ENCODE results near the gene CHKA. TPM values are rescaled to one million over a fixed set of nuclear protein-coding genes. Genes with fewer than 3 reads are reported as not detected.

Gene CHKA
- total and polyA plus RNA-seq, 2 donors (not counting 3 experiments of a cell fraction or from before 2014, with no cell fraction given): 21.4 to 25.1 TPM

DNA sequence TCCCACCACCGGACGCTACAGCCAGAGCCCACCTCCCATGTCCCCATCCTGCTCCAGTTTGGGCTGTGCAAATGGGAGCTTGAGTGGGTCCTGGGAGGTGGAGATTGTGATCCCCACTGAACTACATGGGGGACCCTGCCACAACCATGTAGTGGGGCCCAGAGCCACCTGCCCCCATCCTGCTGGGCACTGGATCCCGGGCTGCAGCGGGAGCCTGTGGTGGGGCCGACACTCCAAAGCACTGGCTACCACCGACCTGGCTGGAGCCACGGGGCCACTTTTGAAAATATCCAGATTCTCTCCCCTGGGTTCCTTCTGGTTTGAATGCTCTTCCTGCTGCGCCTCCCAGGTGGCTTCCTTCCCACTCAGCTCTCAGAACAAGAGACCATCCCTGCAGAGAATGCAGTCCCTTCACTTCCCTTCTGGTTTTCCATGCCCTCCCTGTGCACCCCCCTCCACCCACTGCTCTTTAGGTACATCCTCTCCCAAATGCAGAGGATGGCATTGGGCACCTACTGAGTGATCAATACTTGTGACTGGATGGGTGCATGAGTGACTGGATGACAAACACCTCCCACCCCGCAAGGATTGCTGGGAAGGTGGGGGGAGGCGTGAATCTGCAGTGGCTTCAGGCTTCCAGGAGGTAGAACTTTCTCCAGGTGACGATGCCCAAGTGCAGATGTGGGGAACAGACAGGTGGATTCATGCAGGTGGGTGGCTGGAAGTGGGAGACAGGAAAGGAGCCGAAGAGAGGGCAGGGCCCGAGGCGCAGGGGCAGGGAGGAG is 116.4 kb downstream of the CHKA start:
- no TSS peak for BruUV-seq (replicated peaks)
- Histone ChIP-seq H3K27me3 (ENCODE audit: control insufficient read depth in 2 of 2, insufficient read depth in 2 of 2, low read length in 2 of 2) (no peaks in the 10 kb centered on the region), H3K36me3 (ENCODE audit: control insufficient read depth in 2 of 2, extremely low read depth in 1 of 2, insufficient read depth in 2 of 2, low read length in 2 of 2) (no peaks in the 10 kb centered on the region), H3K4me2 (ENCODE audit: insufficient read depth, low read length) (peak overlapping the region; percentile 65), H4K20me1 (replicated peaks; ENCODE audit: control insufficient read depth, extremely low read depth, insufficient read depth, low read length) (no peaks in the 10 kb centered on the region), H3K79me2 (ENCODE audit: control insufficient read depth, insufficient read depth, low read length) (no peaks in the 10 kb centered on the region), H3K9me3 (replicated peaks; ENCODE audit: control insufficient read depth, insufficient read depth, low read length) (no peaks in the 10 kb centered on the region), H3K4me3 (replicated peaks in 1 of 3; ENCODE audit: insufficient read depth in 1 of 3, low read depth in 1 of 3, low read length in 3 of 3) (no peak overlapping the region), H3K9me1 (replicated peaks; ENCODE audit: control insufficient read depth, extremely low read depth, insufficient read depth, low read length) (no peaks in the 10 kb centered on the region), H3K9ac (replicated peaks; ENCODE audit: extremely low read depth, insufficient read depth, low read length) (no peak overlapping the region), H3K4me1 (ENCODE audit: control insufficient read depth, extremely low read depth, insufficient read depth, low read length) (peaks cover 3% of the 10 kb centered on the region), H2AFZ (ENCODE audit: low read depth, low read length) (no peak overlapping the region), H3K27ac (ENCODE audit: insufficient read depth, low read depth, low read length) (no peak overlapping the region)
- TF ChIP-seq MYC (IDR thresholded peaks at IDR 0.05; ENCODE audit: low read depth, low read length) (no peak), EZH2 (IDR thresholded peaks at IDR 0.05; ENCODE audit: borderline replicate concordance, low read depth, low read length, severe bottlenecking) (no peak), FOS (IDR thresholded peaks at IDR 0.05; ENCODE audit: borderline replicate concordance, insufficient read depth, low read length) (no peak), POLR2A (IDR thresholded peaks at IDR 0.05; ENCODE audit: low read depth, low read length) (no peak), JUN (IDR thresholded peaks at IDR 0.05; ENCODE audit: borderline replicate concordance, insufficient read depth, insufficient read length, low read depth) (no peak), POLR2AphosphoS5 (IDR thresholded peaks at IDR 0.05; ENCODE audit: insufficient read depth, low read depth, low read length) (no peak), GATA2 (IDR thresholded peaks at IDR 0.05; ENCODE audit: insufficient read depth, insufficient read length, low read depth, low read length) (no peak)
- TF ChIP-seq, protein P1, sequence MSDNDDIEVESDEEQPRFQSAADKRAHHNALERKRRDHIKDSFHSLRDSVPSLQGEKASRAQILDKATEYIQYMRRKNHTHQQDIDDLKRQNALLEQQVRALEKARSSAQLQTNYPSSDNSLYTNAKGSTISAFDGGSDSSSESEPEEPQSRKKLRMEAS (IDR thresholded peaks at IDR 0.05; ENCODE audit: insufficient read depth, insufficient read length): no peak
- TF ChIP-seq, protein P2, sequence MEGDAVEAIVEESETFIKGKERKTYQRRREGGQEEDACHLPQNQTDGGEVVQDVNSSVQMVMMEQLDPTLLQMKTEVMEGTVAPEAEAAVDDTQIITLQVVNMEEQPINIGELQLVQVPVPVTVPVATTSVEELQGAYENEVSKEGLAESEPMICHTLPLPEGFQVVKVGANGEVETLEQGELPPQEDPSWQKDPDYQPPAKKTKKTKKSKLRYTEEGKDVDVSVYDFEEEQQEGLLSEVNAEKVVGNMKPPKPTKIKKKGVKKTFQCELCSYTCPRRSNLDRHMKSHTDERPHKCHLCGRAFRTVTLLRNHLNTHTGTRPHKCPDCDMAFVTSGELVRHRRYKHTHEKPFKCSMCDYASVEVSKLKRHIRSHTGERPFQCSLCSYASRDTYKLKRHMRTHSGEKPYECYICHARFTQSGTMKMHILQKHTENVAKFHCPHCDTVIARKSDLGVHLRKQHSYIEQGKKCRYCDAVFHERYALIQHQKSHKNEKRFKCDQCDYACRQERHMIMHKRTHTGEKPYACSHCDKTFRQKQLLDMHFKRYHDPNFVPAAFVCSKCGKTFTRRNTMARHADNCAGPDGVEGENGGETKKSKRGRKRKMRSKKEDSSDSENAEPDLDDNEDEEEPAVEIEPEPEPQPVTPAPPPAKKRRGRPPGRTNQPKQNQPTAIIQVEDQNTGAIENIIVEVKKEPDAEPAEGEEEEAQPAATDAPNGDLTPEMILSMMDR (IDR thresholded peaks at IDR 0.05; ENCODE audit: extremely low read depth in 1 of 2, insufficient read depth in 1 of 2, low read depth in 1 of 2, low read length in 2 of 2): no peak
- intact Hi-C loops (cut with micrococcal nuclease) (no loop called here), dilution Hi-C loops (cut with MboI; ENCODE audit: extremely low pct_ligation_motif_present, low sequenced_read_pairs) (no loop called here)
- POLR2A ChIA-PET: no interaction called here
- CTCF ChIA-PET: no interaction called here
- no peak for FAIRE-seq
- no peak for DNase-seq (ENCODE audit: low read depth, low spot score)

Data from endothelial cell of umbilical vein (primary cell).